ENCODE data around the gene LMF1. TPM values are rescaled to one million over a fixed set of nuclear protein-coding genes. Genes with fewer than 3 reads are reported as not detected.

The LMF1 gene
- total and polyA plus RNA-seq, 2 of the 8 experiments (the other 6 are each of a cell fraction or from before 2014, with no cell fraction given), result 3.5 to 9.1 TPM

DNA sequence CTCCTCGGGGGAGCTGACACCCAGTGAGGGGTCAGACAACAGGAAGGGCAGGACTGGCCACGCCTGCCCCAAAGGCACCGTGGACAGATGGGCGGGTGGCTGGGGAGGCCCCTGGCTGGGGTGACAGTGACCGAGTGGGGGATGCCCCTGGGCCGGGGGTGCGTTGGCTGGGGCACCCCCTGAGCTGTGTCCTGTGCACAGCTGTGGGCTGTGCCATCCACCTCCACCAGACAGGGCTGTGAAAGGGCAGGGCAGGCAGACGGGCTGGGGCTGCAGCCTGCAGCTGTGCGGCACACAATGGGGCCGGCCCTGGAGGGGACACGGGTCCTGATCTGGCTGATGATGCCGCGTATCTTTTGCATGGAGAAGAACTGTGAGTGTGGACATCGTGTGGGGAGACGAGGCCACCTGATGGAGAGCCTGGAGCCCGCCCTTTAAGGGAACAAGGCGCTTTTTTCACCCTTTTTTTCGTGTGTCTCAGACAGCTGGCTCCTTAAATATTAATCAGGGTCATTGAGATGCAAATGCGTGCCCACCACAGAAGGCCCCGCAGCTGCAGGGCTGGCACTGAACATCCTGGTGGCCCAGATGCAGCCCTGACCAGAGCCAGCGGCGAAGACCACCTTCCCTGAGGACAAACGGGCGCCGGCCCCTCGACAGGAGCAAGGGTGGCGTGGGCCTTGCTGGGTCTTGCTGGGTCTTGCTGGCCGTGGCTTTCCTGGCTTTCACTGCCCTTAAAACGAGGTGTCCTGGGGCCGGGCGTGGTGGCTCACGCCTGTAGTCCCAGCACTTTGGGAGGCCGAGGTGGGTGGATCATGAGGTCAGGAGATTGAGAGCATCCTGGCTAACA is 127.8 kb downstream of the LMF1 start (continued):
- TF ChIP-seq, protein P1, sequence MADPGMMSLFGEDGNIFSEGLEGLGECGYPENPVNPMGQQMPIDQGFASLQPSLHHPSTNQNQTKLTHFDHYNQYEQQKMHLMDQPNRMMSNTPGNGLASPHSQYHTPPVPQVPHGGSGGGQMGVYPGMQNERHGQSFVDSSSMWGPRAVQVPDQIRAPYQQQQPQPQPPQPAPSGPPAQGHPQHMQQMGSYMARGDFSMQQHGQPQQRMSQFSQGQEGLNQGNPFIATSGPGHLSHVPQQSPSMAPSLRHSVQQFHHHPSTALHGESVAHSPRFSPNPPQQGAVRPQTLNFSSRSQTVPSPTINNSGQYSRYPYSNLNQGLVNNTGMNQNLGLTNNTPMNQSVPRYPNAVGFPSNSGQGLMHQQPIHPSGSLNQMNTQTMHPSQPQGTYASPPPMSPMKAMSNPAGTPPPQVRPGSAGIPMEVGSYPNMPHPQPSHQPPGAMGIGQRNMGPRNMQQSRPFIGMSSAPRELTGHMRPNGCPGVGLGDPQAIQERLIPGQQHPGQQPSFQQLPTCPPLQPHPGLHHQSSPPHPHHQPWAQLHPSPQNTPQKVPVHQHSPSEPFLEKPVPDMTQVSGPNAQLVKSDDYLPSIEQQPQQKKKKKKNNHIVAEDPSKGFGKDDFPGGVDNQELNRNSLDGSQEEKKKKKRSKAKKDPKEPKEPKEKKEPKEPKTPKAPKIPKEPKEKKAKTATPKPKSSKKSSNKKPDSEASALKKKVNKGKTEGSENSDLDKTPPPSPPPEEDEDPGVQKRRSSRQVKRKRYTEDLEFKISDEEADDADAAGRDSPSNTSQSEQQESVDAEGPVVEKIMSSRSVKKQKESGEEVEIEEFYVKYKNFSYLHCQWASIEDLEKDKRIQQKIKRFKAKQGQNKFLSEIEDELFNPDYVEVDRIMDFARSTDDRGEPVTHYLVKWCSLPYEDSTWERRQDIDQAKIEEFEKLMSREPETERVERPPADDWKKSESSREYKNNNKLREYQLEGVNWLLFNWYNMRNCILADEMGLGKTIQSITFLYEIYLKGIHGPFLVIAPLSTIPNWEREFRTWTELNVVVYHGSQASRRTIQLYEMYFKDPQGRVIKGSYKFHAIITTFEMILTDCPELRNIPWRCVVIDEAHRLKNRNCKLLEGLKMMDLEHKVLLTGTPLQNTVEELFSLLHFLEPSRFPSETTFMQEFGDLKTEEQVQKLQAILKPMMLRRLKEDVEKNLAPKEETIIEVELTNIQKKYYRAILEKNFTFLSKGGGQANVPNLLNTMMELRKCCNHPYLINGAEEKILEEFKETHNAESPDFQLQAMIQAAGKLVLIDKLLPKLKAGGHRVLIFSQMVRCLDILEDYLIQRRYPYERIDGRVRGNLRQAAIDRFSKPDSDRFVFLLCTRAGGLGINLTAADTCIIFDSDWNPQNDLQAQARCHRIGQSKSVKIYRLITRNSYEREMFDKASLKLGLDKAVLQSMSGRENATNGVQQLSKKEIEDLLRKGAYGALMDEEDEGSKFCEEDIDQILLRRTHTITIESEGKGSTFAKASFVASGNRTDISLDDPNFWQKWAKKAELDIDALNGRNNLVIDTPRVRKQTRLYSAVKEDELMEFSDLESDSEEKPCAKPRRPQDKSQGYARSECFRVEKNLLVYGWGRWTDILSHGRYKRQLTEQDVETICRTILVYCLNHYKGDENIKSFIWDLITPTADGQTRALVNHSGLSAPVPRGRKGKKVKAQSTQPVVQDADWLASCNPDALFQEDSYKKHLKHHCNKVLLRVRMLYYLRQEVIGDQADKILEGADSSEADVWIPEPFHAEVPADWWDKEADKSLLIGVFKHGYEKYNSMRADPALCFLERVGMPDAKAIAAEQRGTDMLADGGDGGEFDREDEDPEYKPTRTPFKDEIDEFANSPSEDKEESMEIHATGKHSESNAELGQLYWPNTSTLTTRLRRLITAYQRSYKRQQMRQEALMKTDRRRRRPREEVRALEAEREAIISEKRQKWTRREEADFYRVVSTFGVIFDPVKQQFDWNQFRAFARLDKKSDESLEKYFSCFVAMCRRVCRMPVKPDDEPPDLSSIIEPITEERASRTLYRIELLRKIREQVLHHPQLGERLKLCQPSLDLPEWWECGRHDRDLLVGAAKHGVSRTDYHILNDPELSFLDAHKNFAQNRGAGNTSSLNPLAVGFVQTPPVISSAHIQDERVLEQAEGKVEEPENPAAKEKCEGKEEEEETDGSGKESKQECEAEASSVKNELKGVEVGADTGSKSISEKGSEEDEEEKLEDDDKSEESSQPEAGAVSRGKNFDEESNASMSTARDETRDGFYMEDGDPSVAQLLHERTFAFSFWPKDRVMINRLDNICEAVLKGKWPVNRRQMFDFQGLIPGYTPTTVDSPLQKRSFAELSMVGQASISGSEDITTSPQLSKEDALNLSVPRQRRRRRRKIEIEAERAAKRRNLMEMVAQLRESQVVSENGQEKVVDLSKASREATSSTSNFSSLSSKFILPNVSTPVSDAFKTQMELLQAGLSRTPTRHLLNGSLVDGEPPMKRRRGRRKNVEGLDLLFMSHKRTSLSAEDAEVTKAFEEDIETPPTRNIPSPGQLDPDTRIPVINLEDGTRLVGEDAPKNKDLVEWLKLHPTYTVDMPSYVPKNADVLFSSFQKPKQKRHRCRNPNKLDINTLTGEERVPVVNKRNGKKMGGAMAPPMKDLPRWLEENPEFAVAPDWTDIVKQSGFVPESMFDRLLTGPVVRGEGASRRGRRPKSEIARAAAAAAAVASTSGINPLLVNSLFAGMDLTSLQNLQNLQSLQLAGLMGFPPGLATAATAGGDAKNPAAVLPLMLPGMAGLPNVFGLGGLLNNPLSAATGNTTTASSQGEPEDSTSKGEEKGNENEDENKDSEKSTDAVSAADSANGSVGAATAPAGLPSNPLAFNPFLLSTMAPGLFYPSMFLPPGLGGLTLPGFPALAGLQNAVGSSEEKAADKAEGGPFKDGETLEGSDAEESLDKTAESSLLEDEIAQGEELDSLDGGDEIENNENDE (IDR thresholded peaks at IDR 0.05; ENCODE audit: insufficient replicate concordance, low read length), result no peak
- TF ChIP-seq, protein P2, sequence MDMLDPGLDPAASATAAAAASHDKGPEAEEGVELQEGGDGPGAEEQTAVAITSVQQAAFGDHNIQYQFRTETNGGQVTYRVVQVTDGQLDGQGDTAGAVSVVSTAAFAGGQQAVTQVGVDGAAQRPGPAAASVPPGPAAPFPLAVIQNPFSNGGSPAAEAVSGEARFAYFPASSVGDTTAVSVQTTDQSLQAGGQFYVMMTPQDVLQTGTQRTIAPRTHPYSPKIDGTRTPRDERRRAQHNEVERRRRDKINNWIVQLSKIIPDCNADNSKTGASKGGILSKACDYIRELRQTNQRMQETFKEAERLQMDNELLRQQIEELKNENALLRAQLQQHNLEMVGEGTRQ (IDR thresholded peaks at IDR 0.05; ENCODE audit: low read length), result no peak
- TF ChIP-seq POLR2A (IDR thresholded peaks at IDR 0.05; ENCODE audit: control extremely low read depth in 1 of 2, low read depth in 2 of 2, low read length in 2 of 2) (no peak), GABPA (IDR thresholded peaks at IDR 0.05; ENCODE audit: borderline replicate concordance, insufficient read depth, low read length) (no peak), SP1 (IDR thresholded peaks at IDR 0.05; ENCODE audit: low read depth, low read length) (no peak), CBX5 (IDR thresholded peaks at IDR 0.05; ENCODE audit: low read depth, low read length) (no peak), HDAC2 (IDR thresholded peaks at IDR 0.05; ENCODE audit: borderline replicate concordance in 1 of 2, low read depth in 2 of 2, low read length in 2 of 2) (no peak), FOSL1 (IDR thresholded peaks at IDR 0.05; ENCODE audit: insufficient read depth, low read depth, low read length) (no peak)

All from H1 (cell line).